GM19238 (cell line): ENCODE results near the gene SULT2A1.
"Not testable (repeated sequence)": the region's sequence is repeated elsewhere in the genome, so short reads cannot be mapped to it uniquely, and the experiment has no call there.

Experiments
- DNase-seq: peaks from one replicate; pipeline ENCODE4 v3.0.0; 2011; ENCODE audit warnings: low spot score; ENCODE audit not compliant: insufficient read length

The SULT2A1 gene, protein sequence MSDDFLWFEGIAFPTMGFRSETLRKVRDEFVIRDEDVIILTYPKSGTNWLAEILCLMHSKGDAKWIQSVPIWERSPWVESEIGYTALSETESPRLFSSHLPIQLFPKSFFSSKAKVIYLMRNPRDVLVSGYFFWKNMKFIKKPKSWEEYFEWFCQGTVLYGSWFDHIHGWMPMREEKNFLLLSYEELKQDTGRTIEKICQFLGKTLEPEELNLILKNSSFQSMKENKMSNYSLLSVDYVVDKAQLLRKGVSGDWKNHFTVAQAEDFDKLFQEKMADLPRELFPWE

GRCh38 chr19:47886010-47886559 is at the start of gene SULT2A1:
SULT2A1 (minus strand) TSS chr19:47886315; CDS start chr19:47886257, 58 bp downstream.
- no peak for DNase-seq

- DNase-seq, result not testable (repeated sequence)
Measured at GRCh38 chr19:47928581-47928980, 42.5 kb upstream of the SULT2A1 start.

DNA sequence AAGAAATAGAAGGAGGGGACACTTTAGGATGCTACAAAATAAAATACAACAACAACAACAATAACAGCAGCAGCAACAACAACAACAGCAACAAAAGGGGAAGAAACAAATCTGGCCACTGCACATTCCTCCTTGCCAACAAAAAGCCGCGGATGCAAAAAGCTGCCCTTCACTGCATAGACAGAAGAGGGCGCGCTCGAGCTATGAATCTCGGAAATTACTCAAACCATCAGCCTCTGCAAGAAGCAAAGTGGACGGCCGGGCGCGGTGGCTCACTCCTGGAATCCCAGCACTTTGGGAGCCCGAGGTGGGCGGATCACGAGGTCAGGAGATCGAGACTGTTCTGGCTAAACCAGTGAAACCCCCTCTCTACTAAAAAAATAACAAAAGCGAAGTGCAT is 34.0 kb upstream of the SULT2A1 start:
- not testable (repeated sequence) for DNase-seq

GRCh38 chr19:47910191-47910590 is 24.1 kb upstream of the SULT2A1 start:
- DNase-seq, result not testable (repeated sequence)

GRCh38 chr19:47909350-47909749 is 23.2 kb upstream of the SULT2A1 start:
- not testable (repeated sequence) for DNase-seq

GRCh38 chr19:47901370-47901769 is 15.3 kb upstream of the SULT2A1 start:
- no peak for DNase-seq

DNA sequence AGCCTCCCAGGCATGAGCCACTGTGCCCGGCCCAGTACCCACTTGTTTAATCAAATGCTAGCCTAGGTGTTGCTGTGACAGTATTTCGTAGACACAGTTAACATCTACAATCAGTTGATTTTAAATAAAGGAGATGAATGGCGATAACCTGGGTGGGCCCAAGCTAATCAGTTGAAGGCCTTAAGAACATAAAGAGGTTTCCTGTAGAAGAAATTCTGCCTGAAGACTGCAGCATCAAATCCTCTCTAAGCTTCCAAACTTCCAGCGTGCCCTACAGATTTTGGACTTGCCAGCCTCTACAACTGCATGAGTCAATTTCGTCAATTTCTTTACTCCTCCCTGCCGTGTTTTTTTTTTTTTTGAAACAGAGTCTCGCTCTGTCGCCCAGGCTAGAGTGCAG is 13.2 kb upstream of the SULT2A1 start:
- DNase-seq, result no peak

- no peak for DNase-seq
Measured at GRCh38 chr19:47897861-47898260, 11.7 kb upstream of the SULT2A1 start.

DNA sequence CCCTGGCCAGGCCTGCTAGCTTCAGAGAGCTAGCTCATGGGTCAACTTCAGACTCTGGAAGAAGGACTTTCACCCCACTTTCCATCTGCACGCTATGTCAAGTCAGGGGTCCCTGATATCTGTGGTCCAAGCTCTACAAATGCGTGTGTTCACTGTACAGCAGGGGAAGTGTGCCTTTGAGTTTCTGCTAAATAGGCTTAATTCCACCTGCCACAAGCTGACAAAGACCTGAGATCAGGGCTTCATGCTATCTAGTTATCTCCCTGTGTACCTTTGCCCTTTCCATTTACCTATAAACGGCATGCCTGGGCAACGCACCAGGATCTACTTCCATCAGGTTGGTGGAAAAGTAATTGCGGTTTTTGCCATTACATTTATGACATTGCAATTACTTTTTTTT is 10.7 kb upstream of the SULT2A1 start:
- DNase-seq, result no peak

GRCh38 chr19:47896019-47896418 is 9.9 kb upstream of the SULT2A1 start:
- no peak for DNase-seq

- DNase-seq, result no peak
Measured at GRCh38 chr19:47895165-47895782, 9.2 kb upstream of the SULT2A1 start.

DNA sequence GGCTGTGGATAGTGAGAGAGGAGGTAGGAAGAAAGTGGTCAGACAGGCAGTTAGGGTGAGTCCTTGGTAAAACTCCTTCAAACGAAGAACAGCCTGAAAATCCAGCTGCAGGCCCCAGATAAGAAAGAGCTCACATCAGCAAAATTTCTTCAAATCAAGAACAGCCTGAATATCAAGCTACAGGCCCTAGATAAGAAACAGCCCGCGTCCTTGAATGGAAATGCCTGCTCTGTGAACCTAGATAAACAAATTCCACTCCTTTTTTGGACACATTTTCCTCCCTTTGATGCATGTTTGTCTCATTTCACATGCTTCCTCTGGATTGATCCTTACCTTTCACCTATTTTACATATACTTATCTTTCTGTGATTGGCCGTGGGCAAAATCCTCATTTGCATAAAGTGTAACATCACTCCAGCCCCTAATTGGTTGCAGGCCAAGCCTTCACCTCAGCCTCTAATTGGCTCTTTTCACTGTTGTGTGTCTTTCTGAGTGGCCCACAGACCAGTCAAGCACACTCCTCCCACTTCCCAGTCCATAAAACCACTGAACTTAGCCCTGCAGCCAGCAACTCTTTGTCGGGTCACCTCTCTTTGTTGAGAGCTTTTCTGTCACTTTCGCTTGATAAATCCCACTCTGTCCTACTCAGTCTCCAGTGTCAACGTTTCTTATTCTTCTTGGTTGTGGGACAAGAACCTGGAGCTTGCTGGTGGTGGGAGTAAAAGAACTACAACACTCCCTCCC is 6.0 kb upstream of the SULT2A1 start:
- no peak for DNase-seq

DNA sequence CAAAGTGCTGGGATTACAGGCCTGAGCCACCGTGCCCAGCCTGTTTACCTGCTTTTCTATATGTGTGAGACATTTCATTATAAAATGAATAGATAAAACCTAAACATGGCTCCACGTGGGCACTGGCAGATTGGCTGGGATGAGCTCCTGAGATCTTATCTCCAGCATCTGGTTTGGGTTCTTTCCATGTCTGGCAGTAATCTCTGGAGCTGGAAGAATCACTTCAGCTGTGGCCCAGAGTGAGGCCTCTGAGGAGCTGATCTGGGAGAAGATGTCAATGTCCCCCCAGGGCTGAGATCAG is 5.5 kb upstream of the SULT2A1 start:
- DNase-seq, result no peak

DNA sequence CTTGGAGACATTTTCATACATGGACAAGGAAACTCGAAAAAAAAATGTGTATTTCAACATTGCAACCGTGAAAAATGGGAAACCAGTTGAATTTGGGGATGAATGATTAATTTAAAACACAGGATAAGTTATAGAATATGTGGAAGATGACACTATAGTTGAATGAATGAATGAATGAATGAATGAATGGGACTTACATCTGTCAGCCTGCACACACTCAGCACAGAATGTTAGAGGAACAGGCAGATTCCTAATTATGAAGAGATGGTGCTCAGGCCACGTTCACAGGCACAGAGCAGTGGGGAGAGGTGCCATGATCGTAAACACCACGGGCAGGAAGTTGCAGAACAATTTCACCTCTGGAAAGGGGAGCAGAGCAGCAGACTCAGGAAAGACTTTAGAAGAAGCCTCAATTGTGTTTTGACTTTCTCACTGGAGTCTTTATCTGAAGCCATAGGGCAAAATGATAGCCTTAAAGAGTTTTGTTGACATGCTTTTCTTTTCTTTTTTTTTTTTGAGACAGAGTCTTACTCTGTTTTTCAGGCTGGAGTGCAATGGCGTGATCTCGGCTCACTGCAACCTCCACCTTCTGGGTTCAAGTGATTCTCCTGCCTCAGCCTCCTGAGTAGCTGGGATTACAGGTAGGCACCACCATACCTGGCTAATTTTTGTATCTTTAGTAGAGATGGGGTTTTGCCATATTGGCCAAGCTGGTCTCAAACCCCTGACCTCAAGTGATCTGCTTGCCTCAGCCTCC is 4.9 kb upstream of the SULT2A1 start:
- DNase-seq, result no peak

DNA sequence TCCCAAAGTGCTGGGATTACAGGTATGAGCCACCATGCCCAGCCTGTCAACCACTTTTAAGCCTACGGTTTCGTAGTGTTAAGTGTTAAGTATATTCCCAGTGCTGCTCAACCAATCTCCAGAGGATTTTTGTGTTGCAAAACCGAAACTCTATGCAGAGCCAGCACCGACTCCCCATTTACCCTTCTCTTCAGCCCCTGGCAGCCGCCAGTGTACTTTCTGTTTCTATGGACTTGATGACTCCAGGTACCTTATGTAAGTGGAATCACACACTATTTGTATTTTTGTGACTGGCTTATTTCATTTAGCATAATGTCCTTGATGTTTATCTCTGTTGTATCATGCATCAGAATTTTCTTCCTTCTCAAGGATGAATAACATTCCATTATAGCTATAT is 1.1 kb downstream of the SULT2A1 start:
- no peak for DNase-seq

DNA sequence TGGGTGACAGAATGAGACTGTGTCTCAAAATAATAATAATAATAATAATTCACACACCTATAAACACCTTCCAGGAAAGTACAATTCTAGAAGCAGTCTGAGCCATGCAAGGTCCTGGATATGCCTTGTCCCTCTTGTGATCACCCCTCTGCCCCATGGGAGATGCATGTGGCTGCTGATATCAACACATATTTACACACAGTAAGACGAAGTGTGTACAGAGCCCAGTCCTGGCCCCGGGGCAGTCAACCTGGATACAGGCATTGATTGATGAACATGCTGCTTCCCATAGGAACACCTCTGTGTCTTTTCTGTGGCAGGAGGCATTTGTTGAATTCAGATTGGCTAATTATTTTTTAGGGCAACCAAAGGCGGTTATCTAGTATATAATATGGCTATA is 3.2 kb downstream of the SULT2A1 start:
- no peak for DNase-seq

- DNase-seq, result no peak
Measured at GRCh38 chr19:47881757-47882156, 4.4 kb downstream of the SULT2A1 start.

GRCh38 chr19:47879385-47879784 is 6.7 kb downstream of the SULT2A1 start:
- DNase-seq, result not testable (repeated sequence)

DNA sequence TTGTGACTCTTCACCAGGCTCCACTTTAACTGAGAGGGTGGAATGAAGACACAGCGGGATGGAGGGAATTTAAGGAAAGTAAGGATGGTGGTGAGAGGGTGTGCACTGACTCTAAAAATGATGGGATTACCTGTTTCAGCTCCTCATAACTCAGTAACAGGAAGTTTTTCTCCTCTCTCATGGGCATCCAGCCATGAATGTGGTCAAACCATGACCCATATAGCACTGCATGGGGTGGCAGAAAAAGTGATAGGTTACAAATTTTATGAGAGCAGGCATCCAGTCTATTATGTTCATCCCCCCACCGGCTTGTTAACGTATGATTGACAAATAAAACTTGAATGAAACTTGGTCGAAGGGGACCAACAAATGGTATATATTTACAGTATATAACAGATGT is 7.2 kb downstream of the SULT2A1 start:
- DNase-seq, result no peak

DNA sequence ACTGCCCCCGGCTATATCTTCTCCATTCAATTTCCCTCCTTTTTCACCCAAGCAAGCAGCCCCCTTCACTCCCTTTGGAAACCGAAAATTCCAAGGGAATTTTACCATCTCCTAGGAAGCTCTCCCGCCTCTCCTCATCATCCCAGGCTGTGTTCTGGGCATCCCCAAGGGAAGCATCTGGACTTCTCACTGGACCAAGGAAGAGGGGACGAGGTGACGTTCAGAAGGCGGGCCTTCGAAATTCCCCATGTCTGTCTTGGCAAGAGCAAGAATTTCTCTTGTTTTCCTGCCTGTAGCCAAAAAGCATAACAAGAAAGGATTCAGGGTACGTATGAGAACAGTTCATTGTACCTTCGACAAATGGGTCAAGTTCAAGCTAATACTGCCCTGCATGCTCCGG is 20.9 kb downstream of the SULT2A1 start:
- DNase-seq, result no peak

DNA sequence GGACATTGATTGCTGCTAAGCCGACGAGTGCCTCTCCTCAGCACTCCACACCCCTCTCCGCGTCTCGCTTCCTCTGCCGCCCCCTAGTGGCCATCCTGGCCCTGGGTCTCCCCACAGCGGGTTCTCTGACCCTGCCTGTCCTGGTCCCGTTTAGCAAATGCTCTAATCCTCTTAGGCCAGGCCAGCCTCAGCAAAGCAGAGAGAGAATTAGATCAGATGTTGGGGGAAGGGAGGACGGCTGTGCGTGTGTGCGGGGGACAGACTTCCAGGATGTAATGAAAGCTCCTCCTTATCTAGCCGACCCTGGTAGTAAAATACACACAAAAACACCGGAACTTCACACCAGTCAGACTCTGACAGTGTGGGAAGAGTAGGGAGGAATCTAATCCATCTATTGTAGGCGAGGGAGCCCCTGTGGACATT is 22.6 kb downstream of the SULT2A1 start:
- DNase-seq, result peak; percentile 87

GRCh38 chr19:47861630-47862029 is 24.5 kb downstream of the SULT2A1 start:
- DNase-seq, result no peak
